SK-N-SH treated with all-trans-retinoic acid at 6 μM for 48 hours (cell line): ENCODE data around the gene ISM2.

ENCODE experiments used
- ATAC-seq: fragments of 200-7000 bp; cut with Tn5 transposase; 3 replicates; pipeline ENCODE4 v1.9.1; 2020; ENCODE audit warnings: mild to moderate bottlenecking, moderate library complexity
- ARNTL ChIP-seq: fragments of 450-650 bp; formaldehyde crosslinking; IDR thresholded peaks from 2 replicates; pipeline ENCODE4 v1.5.0; 2020; ENCODE audit warnings: low read depth, mild to moderate bottlenecking, moderate library complexity, borderline replicate concordance
- CSDC2 ChIP-seq: fragments of 250-450 bp; sonication (Bioruptor Pico); IDR thresholded peaks from 2 replicates; pipeline ENCODE4 v1.5.0; 2020; ENCODE audit warnings: mild to moderate bottlenecking, moderate library complexity
- ESRRG ChIP-seq: fragments of 250-450 bp; sonication (Bioruptor Pico); IDR thresholded peaks from 2 replicates; pipeline ENCODE4 v1.6.1; 2021; ENCODE audit warnings: mild to moderate bottlenecking
- GLIS3 ChIP-seq: fragments of 250-450 bp; sonication (Bioruptor Pico); IDR thresholded peaks from 2 replicates; pipeline ENCODE4 v1.5.0; 2020; ENCODE audit warnings: mild to moderate bottlenecking, moderate library complexity
- ISL1 ChIP-seq: fragments of 250-450 bp; sonication (Bioruptor Pico); IDR thresholded peaks from 2 replicates; pipeline ENCODE4 v2.1.2; 2022; ENCODE audit warnings: mild to moderate bottlenecking, moderate library complexity
- OSR1 ChIP-seq: fragments of 250-450 bp; sonication (Bioruptor Pico); IDR thresholded peaks from 2 replicates; pipeline ENCODE4 v1.8.0; 2022; ENCODE audit warnings: moderate library complexity, mild to moderate bottlenecking, inconsistent platforms
- RARB ChIP-seq: fragments of 250-450 bp; sonication (Bioruptor Pico); IDR thresholded peaks from 2 replicates; pipeline ENCODE4 v1.8.0; 2021; ENCODE audit warnings: mild to moderate bottlenecking, moderate library complexity
- SNAI2 ChIP-seq: fragments of 250-450 bp; sonication (Bioruptor Pico); IDR thresholded peaks from 2 replicates; pipeline ENCODE4 v1.5.0; 2020; ENCODE audit warnings: mild to moderate bottlenecking, moderate library complexity
- TCF4 ChIP-seq: fragments of 250-450 bp; sonication (Bioruptor Pico); IDR thresholded peaks from 2 replicates; pipeline ENCODE4 v1.8.0; 2021; ENCODE audit warnings: mild to moderate bottlenecking, moderate library complexity, borderline replicate concordance
- ZC3H10 ChIP-seq: fragments of 250-450 bp; sonication (Bioruptor Pico); IDR thresholded peaks from 2 replicates; pipeline ENCODE4 v1.5.1; 2021; ENCODE audit warnings: mild to moderate bottlenecking, moderate library complexity
- ZNF70 ChIP-seq: fragments of 450-650 bp; formaldehyde crosslinking; IDR thresholded peaks from 2 replicates; pipeline ENCODE4 v1.5.0; 2020; ENCODE audit warnings: mild to moderate bottlenecking, moderate library complexity
- TF ChIP-seq, protein P1 (sequence below): fragments of 250-450 bp; sonication (Bioruptor Pico); IDR thresholded peaks from 2 replicates; pipeline ENCODE4 v1.8.0; 2021; ENCODE audit warnings: low read depth, mild to moderate bottlenecking, moderate library complexity, borderline replicate concordance
- TF ChIP-seq, protein P2 (sequence below): fragments of 250-450 bp; sonication (Bioruptor Pico); IDR thresholded peaks from 2 replicates; pipeline ENCODE4 v1.8.0; 2020; ENCODE audit warnings: mild to moderate bottlenecking, moderate library complexity, borderline replicate concordance
- TF ChIP-seq, protein P3 (sequence below): fragments of 250-450 bp; sonication (Bioruptor Pico); IDR thresholded peaks from 2 replicates; pipeline ENCODE4 v1.5.0; 2020; ENCODE audit warnings: mild to moderate bottlenecking, moderate library complexity
- TF ChIP-seq, protein P4 (sequence below): fragments of 250-450 bp; sonication (Bioruptor Pico); IDR thresholded peaks from 2 replicates; pipeline ENCODE4 v1.5.1; 2021; ENCODE audit warnings: mild to moderate bottlenecking, moderate library complexity

ISM2 gene

DNA sequence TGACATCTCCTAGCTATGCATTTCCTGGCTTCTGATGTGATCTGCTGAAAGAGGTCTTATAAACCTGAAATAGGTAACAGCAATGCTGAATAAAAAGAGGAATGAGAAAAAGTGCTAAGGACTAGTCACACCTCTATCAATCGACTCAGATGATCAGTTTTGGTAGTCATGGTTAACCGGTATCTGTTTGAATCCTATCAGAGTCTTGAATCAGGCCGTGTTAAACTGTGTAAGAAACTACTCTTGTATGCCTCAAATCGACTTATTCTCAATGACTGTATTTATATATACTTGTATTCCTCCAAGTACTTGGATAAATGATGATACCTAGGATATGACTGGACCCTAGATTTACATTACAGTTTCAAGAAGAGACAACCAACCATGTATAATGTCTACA lies 10.8 kb upstream of the ISM2 start:
- no peak for TF ChIP-seq ZC3H10 (CRISPR knock-in tag)
- TF ChIP-seq, protein P1, sequence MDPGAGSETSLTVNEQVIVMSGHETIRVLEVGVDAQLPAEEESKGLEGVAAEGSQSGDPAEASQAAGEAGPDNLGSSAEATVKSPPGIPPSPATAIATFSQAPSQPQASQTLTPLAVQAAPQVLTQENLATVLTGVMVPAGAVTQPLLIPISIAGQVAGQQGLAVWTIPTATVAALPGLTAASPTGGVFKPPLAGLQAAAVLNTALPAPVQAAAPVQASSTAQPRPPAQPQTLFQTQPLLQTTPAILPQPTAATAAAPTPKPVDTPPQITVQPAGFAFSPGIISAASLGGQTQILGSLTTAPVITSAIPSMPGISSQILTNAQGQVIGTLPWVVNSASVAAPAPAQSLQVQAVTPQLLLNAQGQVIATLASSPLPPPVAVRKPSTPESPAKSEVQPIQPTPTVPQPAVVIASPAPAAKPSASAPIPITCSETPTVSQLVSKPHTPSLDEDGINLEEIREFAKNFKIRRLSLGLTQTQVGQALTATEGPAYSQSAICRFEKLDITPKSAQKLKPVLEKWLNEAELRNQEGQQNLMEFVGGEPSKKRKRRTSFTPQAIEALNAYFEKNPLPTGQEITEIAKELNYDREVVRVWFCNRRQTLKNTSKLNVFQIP (CRISPR knock-in tag) = no peak
- TF ChIP-seq OSR1 (CRISPR knock-in tag) = no peak
- TF ChIP-seq, protein P2, sequence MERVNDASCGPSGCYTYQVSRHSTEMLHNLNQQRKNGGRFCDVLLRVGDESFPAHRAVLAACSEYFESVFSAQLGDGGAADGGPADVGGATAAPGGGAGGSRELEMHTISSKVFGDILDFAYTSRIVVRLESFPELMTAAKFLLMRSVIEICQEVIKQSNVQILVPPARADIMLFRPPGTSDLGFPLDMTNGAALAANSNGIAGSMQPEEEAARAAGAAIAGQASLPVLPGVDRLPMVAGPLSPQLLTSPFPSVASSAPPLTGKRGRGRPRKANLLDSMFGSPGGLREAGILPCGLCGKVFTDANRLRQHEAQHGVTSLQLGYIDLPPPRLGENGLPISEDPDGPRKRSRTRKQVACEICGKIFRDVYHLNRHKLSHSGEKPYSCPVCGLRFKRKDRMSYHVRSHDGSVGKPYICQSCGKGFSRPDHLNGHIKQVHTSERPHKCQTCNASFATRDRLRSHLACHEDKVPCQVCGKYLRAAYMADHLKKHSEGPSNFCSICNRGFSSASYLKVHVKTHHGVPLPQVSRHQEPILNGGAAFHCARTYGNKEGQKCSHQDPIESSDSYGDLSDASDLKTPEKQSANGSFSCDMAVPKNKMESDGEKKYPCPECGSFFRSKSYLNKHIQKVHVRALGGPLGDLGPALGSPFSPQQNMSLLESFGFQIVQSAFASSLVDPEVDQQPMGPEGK (CRISPR knock-in tag) = no peak
- no peak for ATAC-seq

DNA sequence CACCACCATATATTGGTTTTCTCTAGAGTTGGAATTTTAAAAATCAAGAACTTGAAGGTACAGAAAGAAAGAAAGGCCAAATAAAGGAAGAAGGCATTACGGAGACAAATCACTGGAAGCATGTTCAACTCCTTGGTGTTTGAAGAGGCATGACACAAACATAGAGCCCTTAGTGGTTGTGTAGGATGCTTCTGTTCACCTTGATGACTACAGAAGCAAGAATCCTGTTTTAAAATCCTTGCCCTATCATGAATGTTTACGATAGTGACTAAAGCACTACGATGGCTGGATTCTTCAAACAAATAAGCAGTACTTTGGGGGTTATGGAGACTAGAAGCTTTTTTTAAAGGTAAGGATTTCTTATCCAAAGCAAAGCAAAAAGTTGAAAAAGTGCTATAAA lies 10.3 kb upstream of the ISM2 start:
- no peak for TF ChIP-seq ISL1 (CRISPR knock-in tag)
- no peak for TF ChIP-seq ESRRG
- TF ChIP-seq RARB = no peak
- no peak for TF ChIP-seq ZNF70 (CRISPR knock-in tag)
- TF ChIP-seq SNAI2 (CRISPR knock-in tag) = no peak
- no peak for TF ChIP-seq TCF4 (CRISPR knock-in tag)
- TF ChIP-seq GLIS3 (CRISPR knock-in tag) = no peak
- no peak for TF ChIP-seq ARNTL (CRISPR knock-in tag)
- TF ChIP-seq, protein P1 (CRISPR knock-in tag) = no peak
- TF ChIP-seq, protein P2 (CRISPR knock-in tag) = no peak
- no peak for ATAC-seq

DNA sequence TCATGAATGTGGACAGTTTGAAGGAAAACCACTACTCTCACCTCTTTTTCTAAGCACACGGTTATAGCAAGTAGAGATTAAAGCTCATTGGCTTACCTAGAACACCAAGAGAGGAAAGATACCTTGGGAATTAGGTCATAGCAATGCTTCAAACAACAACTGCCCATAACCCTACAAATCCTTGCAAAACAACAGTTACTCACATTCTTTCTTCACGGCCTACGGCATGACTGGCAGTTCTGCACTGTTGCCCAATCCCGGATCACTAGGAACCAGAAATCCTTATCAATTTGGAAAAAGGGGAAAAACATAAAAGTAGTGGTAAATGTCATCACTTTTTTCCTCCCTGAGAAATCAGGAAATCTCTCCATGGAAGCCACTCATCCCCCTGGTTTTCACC lies 9.6 kb upstream of the ISM2 start:
- TF ChIP-seq, protein P2 (CRISPR knock-in tag) = no peak
- TF ChIP-seq ZC3H10 (CRISPR knock-in tag) (no peak), CSDC2 (no peak), SNAI2 (CRISPR knock-in tag) (no peak), ESRRG (no peak), TCF4 (CRISPR knock-in tag) (no peak), ARNTL (CRISPR knock-in tag) (no peak), ZNF70 (CRISPR knock-in tag) (no peak)
- TF ChIP-seq, protein P3, sequence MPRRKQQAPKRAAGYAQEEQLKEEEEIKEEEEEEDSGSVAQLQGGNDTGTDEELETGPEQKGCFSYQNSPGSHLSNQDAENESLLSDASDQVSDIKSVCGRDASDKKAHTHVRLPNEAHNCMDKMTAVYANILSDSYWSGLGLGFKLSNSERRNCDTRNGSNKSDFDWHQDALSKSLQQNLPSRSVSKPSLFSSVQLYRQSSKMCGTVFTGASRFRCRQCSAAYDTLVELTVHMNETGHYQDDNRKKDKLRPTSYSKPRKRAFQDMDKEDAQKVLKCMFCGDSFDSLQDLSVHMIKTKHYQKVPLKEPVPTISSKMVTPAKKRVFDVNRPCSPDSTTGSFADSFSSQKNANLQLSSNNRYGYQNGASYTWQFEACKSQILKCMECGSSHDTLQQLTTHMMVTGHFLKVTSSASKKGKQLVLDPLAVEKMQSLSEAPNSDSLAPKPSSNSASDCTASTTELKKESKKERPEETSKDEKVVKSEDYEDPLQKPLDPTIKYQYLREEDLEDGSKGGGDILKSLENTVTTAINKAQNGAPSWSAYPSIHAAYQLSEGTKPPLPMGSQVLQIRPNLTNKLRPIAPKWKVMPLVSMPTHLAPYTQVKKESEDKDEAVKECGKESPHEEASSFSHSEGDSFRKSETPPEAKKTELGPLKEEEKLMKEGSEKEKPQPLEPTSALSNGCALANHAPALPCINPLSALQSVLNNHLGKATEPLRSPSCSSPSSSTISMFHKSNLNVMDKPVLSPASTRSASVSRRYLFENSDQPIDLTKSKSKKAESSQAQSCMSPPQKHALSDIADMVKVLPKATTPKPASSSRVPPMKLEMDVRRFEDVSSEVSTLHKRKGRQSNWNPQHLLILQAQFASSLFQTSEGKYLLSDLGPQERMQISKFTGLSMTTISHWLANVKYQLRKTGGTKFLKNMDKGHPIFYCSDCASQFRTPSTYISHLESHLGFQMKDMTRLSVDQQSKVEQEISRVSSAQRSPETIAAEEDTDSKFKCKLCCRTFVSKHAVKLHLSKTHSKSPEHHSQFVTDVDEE (CRISPR knock-in tag) = no peak
- TF ChIP-seq, protein P4, sequence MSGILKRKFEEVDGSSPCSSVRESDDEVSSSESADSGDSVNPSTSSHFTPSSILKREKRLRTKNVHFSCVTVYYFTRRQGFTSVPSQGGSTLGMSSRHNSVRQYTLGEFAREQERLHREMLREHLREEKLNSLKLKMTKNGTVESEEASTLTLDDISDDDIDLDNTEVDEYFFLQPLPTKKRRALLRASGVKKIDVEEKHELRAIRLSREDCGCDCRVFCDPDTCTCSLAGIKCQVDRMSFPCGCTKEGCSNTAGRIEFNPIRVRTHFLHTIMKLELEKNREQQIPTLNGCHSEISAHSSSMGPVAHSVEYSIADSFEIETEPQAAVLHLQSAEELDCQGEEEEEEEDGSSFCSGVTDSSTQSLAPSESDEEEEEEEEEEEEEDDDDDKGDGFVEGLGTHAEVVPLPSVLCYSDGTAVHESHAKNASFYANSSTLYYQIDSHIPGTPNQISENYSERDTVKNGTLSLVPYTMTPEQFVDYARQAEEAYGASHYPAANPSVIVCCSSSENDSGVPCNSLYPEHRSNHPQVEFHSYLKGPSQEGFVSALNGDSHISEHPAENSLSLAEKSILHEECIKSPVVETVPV (CRISPR knock-in tag) = no peak
- TF ChIP-seq, all 23 proteins: peak for 0
- ATAC-seq = no peak
